LNCaP clone FGC (cell line): ENCODE measurements around the gene VEGFC.

Experiments
- DNase-seq: peaks from one replicate; pipeline ENCODE4 v3.0.0-alpha.2; 2011; ENCODE audit warnings: low read depth
- H3K4me3 ChIP-seq: 2 replicates; pipeline ENCODE4 v1.5.1; 2011; ENCODE audit warnings: mild to moderate bottlenecking, low read depth, low read length, control low read depth
- CTCF ChIP-seq: IDR thresholded peaks from 2 replicates; pipeline ENCODE4 v1.5.1; 2012; ENCODE audit warnings: mild to moderate bottlenecking; ENCODE audit not compliant: control insufficient read depth, insufficient read depth; ENCODE audit errors: extremely low read depth

VEGFC gene

GRCh38 chr4:176834531-176834930, 41.8 kb upstream of the VEGFC start:
- no peak for DNase-seq
- TF ChIP-seq CTCF = no peak
- H3K4me3 ChIP-seq = no peak overlapping the region

GRCh38 chr4:176833400-176834175, 40.9 kb upstream of the VEGFC start:
- no peak for TF ChIP-seq CTCF
- no peak for DNase-seq
- no peak overlapping the region for H3K4me3 ChIP-seq

- no peak for DNase-seq
- TF ChIP-seq CTCF = no peak
- H3K4me3 ChIP-seq = no peak overlapping the region
Measured at GRCh38 chr4:176830971-176831370, 38.2 kb upstream of the VEGFC start.

GRCh38 chr4:176825586-176825985, 32.9 kb upstream of the VEGFC start:
- no peak for DNase-seq
- no peak for TF ChIP-seq CTCF
- no peak overlapping the region for H3K4me3 ChIP-seq

GRCh38 chr4:176824645-176825366, 32.1 kb upstream of the VEGFC start:
- no peak for TF ChIP-seq CTCF
- DNase-seq = no peak
- no peak overlapping the region for H3K4me3 ChIP-seq

GRCh38 chr4:176818531-176818930, 25.8 kb upstream of the VEGFC start:
- no peak for TF ChIP-seq CTCF
- no peak overlapping the region for H3K4me3 ChIP-seq
- DNase-seq = no peak

- DNase-seq = no peak
- no peak overlapping the region for H3K4me3 ChIP-seq
- no peak for TF ChIP-seq CTCF
Measured at GRCh38 chr4:176817204-176817603, 24.5 kb upstream of the VEGFC start.
